Measurements from ENCODE around the gene KPTN. TPM values are rescaled to one million over a fixed set of nuclear protein-coding genes. Genes with fewer than 3 reads are reported as not detected.

Gene KPTN
- total and polyA plus RNA-seq, 2 donors (not counting 1 experiment from before 2014, with no cell fraction given), result 8.1 to 11.4 TPM

DNA sequence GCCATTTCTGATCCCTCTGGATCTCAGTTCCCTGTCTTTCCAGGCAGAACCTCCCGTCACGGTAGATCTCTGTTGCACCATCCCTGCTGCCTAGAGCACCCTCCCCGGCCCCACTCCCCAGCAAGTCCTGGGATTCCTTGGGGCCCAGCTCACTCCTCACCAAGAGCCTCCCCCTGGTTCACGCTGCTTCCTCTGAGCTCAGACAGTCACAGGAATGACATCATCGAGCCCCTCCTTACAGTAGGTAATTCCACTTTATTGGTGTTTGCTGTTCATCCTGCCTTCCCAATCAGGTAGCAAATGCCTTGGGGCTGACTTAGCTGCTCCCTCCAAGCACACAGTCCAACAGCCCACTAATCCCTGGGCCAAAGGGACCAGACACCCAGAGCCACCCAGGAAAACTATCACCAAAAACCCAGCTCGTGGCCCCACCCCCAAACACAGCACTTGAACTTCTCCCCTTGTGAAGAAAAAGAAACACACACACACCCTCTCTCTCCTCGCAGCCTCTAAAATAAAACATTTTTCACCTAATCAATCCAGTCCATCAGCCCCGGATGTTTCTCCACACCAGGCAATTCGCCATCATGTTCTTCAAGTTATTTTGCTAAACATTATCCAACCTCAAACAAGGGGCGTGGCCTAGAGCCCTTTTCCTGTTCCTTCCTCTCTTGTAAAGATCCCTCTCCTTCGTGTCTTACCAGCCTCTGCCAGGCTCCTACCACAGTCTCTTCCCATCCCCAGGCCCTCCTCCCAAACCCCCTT is 28.3 kb upstream of the KPTN start:
- Mint-ChIP-seq H3K9me3 (ENCODE audit: insufficient read depth) (no peaks in the 10 kb centered on the region), H3K4me3 (peak overlapping the region; percentile 97), H3K27ac (no peak overlapping the region), H3K27me3 (no peaks in the 10 kb centered on the region), H3K4me1 (peaks cover 66% of the 10 kb centered on the region)
- intact Hi-C loops (cut with micrococcal nuclease), result loop anchor here (10.0 kb wide), 1 partner anchor 658 kb away; the partner anchor contains the start of gene AP2S1
- Histone ChIP-seq H3K9ac (ENCODE audit: low read length) (no peak overlapping the region), H2AFZ (ENCODE audit: insufficient read depth, low read depth, low read length, poor library complexity, severe bottlenecking) (no peak overlapping the region), H3K4me1 (ENCODE audit: control insufficient read depth in 2 of 2, insufficient read depth in 2 of 2, low read length in 2 of 2) (peaks cover 31 to 40% of the 10 kb centered on the region in 2 donors), H3K79me2 (ENCODE audit: control insufficient read depth, insufficient read depth, low read length) (peaks cover 73% of the 10 kb centered on the region), H3K4me3 (ENCODE audit: control extremely low read depth in 1 of 5, extremely low read depth in 1 of 5, insufficient read depth in 1 of 5, low read depth in 2 of 5, low read length in 4 of 5) (no peak overlapping the region), H3K27me3 (replicated peaks in 1 of 4; ENCODE audit: control extremely low read depth in 1 of 4, control insufficient read depth in 3 of 4, insufficient read depth in 4 of 4, low read length in 3 of 4) (no peaks in the 10 kb centered on the region), H4K20me1 (ENCODE audit: control insufficient read depth, insufficient read depth, low read length, poor library complexity, severe bottlenecking) (peaks cover 74% of the 10 kb centered on the region), H3K9me3 (ENCODE audit: control extremely low read depth in 1 of 3, control insufficient read depth in 2 of 3, insufficient read depth in 1 of 3, low read length in 2 of 3) (peaks cover 0 to 9% (median 0%) of the 10 kb centered on the region in 3 donors), H3K27ac (ENCODE audit: low read length in 2 of 2) (no peak overlapping the region), H3K4me2 (replicated peaks; ENCODE audit: low read depth, low read length, poor library complexity, severe bottlenecking) (peak overlapping the region; percentile 94), H3K36me3 (replicated peaks in 1 of 2; ENCODE audit: control extremely low read depth in 1 of 2, control insufficient read depth in 1 of 2, extremely low read depth in 1 of 2, insufficient read depth in 2 of 2, low read length in 1 of 2) (peaks cover 0 to 12% of the 10 kb centered on the region in 2 experiments)
- DNase-seq (no peak), ATAC-seq (ENCODE audit: low read depth) (no peak)
- 66% methylated on average over 11 of the region's 11 CpGs for WGBS (ENCODE audit: insufficient coverage)
- ChIA-PET CTCF (interaction anchor here (0.7 to 1.5 kb wide), 3 partner anchors 29 to 98 kb away, joined by 3 to 5 read pairs (median 4); partner anchors contain the start of gene KPTN), POLR2A (interaction anchor here (0.5 to 0.6 kb wide), 2 partner anchors 393 to 403 kb away, joined by 3 to 12 read pairs; no protein-coding TSS in a partner anchor)
- no peak for TF ChIP-seq EZH2 (IDR thresholded peaks at IDR 0.05; ENCODE audit: borderline replicate concordance, insufficient read depth, low read depth, low read length, poor library complexity, severe bottlenecking)
- TF ChIP-seq, protein P1, sequence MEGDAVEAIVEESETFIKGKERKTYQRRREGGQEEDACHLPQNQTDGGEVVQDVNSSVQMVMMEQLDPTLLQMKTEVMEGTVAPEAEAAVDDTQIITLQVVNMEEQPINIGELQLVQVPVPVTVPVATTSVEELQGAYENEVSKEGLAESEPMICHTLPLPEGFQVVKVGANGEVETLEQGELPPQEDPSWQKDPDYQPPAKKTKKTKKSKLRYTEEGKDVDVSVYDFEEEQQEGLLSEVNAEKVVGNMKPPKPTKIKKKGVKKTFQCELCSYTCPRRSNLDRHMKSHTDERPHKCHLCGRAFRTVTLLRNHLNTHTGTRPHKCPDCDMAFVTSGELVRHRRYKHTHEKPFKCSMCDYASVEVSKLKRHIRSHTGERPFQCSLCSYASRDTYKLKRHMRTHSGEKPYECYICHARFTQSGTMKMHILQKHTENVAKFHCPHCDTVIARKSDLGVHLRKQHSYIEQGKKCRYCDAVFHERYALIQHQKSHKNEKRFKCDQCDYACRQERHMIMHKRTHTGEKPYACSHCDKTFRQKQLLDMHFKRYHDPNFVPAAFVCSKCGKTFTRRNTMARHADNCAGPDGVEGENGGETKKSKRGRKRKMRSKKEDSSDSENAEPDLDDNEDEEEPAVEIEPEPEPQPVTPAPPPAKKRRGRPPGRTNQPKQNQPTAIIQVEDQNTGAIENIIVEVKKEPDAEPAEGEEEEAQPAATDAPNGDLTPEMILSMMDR (IDR thresholded peaks at IDR 0.05), result no peak

DNA sequence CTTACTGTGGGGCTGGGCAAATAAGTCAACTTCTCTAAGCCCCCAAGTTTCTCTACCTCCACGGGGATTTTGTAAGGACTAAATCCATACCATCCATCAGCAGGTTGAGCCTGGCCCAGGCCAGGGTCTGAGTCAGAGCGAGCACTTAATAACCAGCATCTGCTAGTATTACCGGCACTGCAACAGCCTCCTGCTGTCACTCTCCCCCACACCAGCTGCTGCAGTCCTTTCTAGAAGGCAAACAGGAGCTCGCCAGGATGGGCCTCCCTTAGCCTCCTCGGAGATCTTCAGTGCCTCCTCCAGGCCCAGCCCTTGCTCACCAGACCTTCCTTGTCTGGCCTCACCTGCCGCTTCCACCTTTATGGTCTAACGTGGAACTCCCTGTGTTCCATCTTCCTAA is 27.7 kb upstream of the KPTN start:
- no peak overlapping the region for H3K4me2 ChIP-seq (replicated peaks; ENCODE audit: low read depth, low read length, poor library complexity, severe bottlenecking)
- H4K20me1 ChIP-seq (ENCODE audit: control insufficient read depth, insufficient read depth, low read length, poor library complexity, severe bottlenecking), result peaks cover 80% of the 10 kb centered on the region
- 97% methylated on average over 7 of the region's 7 CpGs for WGBS (ENCODE audit: insufficient coverage)
- H3K79me2 ChIP-seq (ENCODE audit: control insufficient read depth, insufficient read depth, low read length), result peaks cover 80% of the 10 kb centered on the region
- peak overlapping the region; percentile 97 for H3K4me3 Mint-ChIP-seq
- H3K9me3 Mint-ChIP-seq (ENCODE audit: insufficient read depth), result no peaks in the 10 kb centered on the region
- ATAC-seq (ENCODE audit: low read depth), result no peak
- peaks cover 0 to 14% of the 10 kb centered on the region in 2 experiments for H3K36me3 ChIP-seq (replicated peaks in 1 of 2; ENCODE audit: control extremely low read depth in 1 of 2, control insufficient read depth in 1 of 2, extremely low read depth in 1 of 2, insufficient read depth in 2 of 2, low read length in 1 of 2)
- H3K27me3 Mint-ChIP-seq, result no peaks in the 10 kb centered on the region
- H3K27ac ChIP-seq (ENCODE audit: low read length in 2 of 2), result no peak overlapping the region
- ChIA-PET CTCF (interaction anchor here (0.5 to 1.5 kb wide), 2 partner anchors 28 to 167 kb away, joined by 4 read pairs; partner anchors contain the start of gene KPTN), POLR2A (interaction anchor here (0.6 kb wide), 1 partner anchor 402 kb away, joined by 12 read pairs; no protein-coding TSS in a partner anchor)
- intact Hi-C loops (cut with micrococcal nuclease), result loop anchor here (10.0 kb wide), 1 partner anchor 657 kb away; the partner anchor contains the start of gene AP2S1
- DNase-seq, result peak; percentile 12
- peaks cover 31 to 35% of the 10 kb centered on the region in 2 donors for H3K4me1 ChIP-seq (ENCODE audit: control insufficient read depth in 2 of 2, insufficient read depth in 2 of 2, low read length in 2 of 2)
- H2AFZ ChIP-seq (ENCODE audit: insufficient read depth, low read depth, low read length, poor library complexity, severe bottlenecking), result no peak overlapping the region
- no peak overlapping the region for H3K27ac Mint-ChIP-seq
- H3K4me1 Mint-ChIP-seq, result peaks cover 59% of the 10 kb centered on the region
- H3K9me3 ChIP-seq (ENCODE audit: control extremely low read depth in 1 of 3, control insufficient read depth in 2 of 3, insufficient read depth in 1 of 3, low read length in 2 of 3), result peaks cover 0 to 9% (median 0%) of the 10 kb centered on the region in 3 donors
- no peak overlapping the region for H3K4me3 ChIP-seq (ENCODE audit: control extremely low read depth in 1 of 5, extremely low read depth in 1 of 5, insufficient read depth in 1 of 5, low read depth in 2 of 5, low read length in 4 of 5)
- TF ChIP-seq, protein P1 (IDR thresholded peaks at IDR 0.05), result no peak
- TF ChIP-seq EZH2 (IDR thresholded peaks at IDR 0.05; ENCODE audit: borderline replicate concordance, insufficient read depth, low read depth, low read length, poor library complexity, severe bottlenecking), result no peak
- H3K27me3 ChIP-seq (replicated peaks in 1 of 4; ENCODE audit: control extremely low read depth in 1 of 4, control insufficient read depth in 3 of 4, insufficient read depth in 4 of 4, low read length in 3 of 4), result no peaks in the 10 kb centered on the region
- no peak overlapping the region for H3K9ac ChIP-seq (ENCODE audit: low read length)
